Stimulated activated CD8-positive, alpha-beta memory T cell treated with anti-CD3 and anti-CD28 coated beads, Interleukin-12 subunit alpha, Interleukin-12 subunit beta, amount 100 ng/mL, for 1 hour (primary cell): ENCODE measurements around the gene SERPINB3.
"Not testable (repeated sequence)": the region's sequence is repeated elsewhere in the genome, so short reads cannot be mapped to it uniquely, and the experiment has no call there.

Experiments
- DNase-seq: peaks from one replicate; pipeline ENCODE4 v3.0.0-alpha.2; 2020; ENCODE audit warnings: low read depth

SERPINB3 gene

GRCh38 chr18:63661750-63662149 is at the start of gene SERPINB3:
Gene SERPINB3 (minus strand): TSS chr18:63661893. CDS start chr18:63661216, 677 bp downstream.
- DNase-seq: not testable (repeated sequence)

DNA sequence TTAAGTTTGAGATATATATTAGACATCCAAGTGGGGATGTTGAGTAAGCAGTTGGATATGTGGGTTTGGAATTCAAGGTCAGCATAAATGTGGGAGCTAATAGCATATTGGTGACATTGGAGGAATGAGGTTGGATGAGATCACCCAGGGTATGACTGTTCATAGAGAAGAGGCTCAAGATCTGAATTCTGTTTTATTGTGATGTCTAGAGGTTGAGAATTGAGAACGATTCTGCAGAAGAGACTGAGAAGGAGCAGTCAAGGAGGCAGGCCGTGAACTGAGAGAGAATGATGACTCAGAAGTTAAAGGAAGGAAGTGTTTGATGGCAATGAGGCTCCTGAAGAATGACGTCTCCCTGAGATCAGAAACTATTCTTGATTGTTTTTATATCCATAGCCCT is 47.0 kb upstream of the SERPINB3 start:
- DNase-seq: no peak

DNA sequence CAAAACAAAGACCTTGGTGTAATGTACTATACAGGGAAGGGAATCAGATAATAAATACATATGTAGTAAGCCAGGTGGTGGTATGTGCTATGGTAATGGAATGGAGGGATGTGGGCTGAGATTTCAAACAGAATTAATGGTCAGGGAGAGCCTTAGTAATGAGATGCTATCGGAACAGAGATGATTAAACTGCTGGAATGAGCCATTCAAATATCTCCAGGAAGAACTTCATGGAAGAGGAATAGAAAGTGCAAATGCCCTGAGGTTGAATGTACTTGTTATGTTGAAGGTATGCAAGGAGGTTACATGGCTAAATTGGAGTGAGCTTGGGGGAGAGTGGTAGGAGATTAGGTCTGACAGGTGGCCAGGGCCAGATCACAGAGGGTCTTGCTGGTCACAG is 46.1 kb upstream of the SERPINB3 start:
- DNase-seq: no peak

- no peak for DNase-seq
Measured at GRCh38 chr18:63705401-63705800, 43.7 kb upstream of the SERPINB3 start.

GRCh38 chr18:63702660-63703059 is 41.0 kb upstream of the SERPINB3 start, which contains the start of gene SERPINB11:
Gene SERPINB11 (plus strand): TSS chr18:63702960. CDS start chr18:63710194, 7,234 bp downstream.
- DNase-seq: no peak

DNA sequence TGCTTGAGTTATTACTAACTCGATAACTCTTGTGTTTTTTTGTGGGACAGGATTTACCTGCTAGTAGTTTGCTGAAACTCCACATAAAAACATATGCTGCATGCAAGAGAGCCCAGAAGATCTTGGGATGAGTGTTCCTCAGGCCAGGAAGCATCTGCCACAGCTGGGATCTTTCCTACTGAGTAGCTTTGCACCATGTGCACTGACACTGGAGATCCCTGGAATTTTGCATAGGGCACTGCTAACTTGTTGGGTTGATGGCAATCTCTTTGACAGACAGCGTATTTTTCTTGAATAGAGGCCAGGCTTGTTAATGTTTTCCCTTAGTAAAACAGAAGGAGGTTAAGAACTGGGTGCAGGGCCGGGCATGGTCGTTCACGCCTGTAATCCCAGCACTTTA is 40.3 kb upstream of the SERPINB3 start:
- no peak for DNase-seq

GRCh38 chr18:63700501-63700900 is 38.8 kb upstream of the SERPINB3 start:
- no peak for DNase-seq

GRCh38 chr18:63697097-63697660 is 35.5 kb upstream of the SERPINB3 start:
- no peak for DNase-seq

DNA sequence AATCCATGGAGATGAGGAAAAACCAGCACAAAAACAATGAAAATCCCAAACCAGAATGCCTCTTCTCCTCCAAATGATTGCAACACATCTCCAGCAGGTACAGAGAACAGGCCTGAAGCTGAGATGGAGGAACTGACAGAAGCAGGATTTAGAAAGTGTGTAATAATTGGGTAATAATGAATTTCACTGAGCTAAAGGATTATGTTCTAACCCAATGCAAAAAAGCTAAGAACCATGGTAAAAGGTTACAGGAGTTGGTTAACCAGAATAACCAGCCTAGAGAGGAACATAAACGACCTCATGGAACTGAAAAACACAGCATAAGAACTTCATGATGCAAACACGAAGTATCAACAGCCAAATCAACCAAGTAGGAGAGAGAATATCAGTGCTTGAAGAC is 27.4 kb upstream of the SERPINB3 start:
- no peak for DNase-seq

DNA sequence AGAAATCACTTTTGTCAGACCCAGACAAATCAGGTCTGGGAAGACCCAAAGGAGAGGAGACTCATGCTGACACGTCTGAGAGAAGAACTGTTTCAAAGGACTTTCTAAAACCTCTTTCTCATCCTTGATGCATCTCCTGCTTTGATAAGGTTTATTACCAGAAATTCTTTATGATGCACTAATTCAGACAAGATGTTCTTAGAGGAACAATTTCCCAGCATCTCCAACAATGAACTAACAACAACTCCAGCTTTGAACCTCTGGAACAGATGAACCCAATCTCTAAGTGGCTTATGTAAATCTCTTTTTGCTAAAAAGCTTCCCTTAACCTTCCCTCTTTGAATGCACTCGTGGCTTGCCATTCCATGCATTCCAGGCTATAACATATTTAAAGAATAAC is 25.2 kb upstream of the SERPINB3 start:
- DNase-seq: no peak

DNA sequence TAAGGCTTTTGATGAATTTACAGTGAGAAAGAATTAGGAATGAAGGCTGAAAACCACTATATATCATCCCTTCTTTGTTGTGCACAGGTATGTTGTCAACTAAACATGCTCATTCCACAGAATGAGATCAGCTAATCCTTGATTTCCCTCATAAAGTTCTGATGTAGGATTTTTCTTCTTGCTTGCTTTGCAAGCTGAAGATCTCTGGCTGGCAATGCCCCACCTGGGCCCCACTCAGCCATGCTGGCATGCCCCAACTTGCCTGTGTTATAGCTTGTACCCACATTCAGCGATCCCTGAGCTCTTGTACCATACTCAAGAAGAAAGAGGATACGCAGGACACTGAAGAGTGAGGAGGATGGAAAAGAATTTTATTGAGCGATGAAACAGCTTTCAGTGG is 23.0 kb upstream of the SERPINB3 start:
- no peak for DNase-seq

GRCh38 chr18:63683890-63684289 is 22.2 kb upstream of the SERPINB3 start:
- no peak for DNase-seq

DNA sequence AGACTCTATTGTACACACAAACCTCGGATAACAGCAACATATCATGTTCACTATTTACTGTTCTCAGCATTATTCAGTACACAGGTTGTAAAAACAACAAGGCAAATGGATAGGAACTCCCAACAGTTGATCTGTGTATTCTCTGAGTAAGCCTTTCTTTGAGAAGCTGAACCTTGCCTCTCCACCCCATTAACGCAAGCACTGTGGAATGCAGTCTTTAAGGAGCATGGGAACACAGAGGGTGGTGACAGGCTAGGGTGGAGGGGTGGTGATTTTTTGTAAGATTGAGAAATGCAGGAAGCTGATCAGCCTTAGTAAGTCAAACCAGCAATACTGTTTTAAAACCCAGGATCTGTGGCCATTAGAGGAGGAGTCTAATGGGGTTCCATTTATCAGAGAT is 21.5 kb upstream of the SERPINB3 start:
- no peak for DNase-seq

DNA sequence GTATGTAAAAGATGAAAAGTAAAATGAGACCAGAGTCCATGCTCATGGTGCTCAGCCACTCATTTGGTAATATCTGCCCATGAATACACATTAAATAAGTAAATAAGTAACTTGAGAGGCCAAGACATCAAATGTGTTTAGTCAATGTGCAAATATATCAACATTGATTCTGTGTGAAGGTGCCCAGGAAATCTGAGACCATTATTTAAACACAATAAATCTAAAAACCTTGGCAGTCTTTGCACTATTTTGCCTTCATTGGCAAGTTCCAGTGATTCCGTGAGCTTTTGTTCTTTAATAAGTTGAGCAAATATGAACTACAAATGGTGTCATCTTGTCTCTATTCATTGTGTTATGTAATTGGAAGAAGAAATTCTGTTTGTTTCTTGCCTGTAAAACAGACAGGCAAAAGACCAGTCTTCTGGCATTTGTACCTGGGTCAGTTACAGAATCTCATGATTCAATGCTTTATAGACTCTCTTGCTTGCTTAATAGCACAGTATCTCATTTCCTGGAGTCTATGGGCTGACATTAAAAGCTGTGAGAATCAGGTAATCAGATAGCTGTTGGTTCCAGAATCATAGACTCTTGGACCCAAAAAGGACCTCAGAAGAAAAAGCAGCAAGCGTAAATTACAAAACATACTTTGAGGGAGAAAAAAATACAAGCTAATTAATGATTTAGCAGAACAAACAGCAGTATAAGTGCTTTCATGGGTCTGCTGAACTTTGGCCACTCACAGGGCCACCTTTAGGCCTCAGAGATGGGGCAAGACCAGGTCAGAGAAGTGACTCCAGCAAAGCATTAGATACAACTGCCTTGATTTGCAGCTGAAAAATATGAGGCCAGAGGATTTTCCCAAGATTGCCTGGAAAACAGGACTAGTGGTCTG is 20.0 kb upstream of the SERPINB3 start:
- no peak for DNase-seq

DNA sequence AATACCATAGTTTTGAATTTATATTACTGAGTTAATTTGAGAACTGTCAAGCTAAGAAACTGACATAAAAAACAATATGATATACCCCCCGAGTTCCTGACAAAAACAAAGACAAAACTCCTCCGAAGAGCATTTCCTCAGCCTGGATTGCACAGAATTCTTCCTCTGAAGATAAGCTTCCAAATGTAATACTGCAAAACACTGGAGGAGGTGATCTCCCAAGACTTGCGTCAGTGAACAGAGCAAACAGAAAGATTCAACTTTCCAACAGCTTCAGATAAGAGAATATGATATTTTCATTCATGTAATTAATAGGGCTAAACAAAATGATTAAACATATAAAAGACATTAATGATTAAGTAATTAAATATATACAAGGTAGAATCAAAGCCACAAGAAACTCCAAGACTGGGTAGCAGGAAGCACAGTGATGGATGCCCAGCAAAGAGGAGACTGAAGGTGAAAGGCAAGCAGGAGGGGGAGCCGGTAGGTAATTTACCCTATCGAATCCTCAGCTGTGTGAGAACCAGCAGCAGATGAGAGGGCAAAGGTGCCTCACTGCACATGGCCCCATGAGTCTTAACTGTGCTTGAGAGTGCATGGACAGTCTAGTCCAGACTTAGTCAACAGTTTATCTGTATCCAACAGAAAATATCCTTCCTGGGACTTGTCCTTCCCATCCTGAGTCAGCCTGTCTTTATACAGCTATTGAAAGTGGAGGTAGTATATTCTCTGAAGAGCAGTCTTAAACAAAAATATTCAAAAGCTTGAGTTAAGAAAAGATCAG is 18.3 kb upstream of the SERPINB3 start:
- no peak for DNase-seq

DNA sequence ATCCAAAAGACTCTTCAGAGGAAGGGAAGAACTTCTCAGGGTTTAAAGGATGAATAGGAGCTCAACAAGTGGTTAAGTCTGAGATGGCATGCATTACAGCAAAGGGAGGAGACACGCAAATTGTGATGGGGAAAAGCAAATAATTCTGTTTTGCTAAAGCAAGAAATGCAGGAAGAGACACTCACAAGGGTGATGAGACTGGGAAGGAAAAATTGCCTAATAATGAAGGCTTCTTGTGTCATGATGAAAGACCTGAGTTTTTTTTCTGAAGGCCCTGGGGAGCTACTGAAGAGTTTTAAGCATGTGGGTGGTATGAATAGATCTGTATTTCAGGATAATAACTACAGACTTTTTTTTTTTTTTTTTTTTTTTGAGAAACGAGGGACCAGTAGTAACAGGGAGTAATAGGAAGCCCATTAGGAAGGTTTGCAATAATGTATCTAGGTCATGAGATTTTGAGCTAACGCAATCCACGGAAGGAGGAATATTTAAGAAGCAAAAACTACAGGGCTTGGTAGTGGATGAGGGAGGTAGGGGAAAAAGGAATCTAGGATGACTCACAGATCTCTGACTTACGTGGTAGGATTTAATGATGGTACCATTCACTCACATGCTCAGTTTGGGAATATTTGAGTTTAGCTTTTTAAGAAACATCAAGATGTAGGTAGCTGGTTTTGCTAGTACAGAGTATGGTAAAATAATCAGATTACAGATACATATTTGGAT is 16.0 kb upstream of the SERPINB3 start:
- DNase-seq: no peak

GRCh38 chr18:63676526-63677323 is 15.0 kb upstream of the SERPINB3 start:
- no peak for DNase-seq

DNA sequence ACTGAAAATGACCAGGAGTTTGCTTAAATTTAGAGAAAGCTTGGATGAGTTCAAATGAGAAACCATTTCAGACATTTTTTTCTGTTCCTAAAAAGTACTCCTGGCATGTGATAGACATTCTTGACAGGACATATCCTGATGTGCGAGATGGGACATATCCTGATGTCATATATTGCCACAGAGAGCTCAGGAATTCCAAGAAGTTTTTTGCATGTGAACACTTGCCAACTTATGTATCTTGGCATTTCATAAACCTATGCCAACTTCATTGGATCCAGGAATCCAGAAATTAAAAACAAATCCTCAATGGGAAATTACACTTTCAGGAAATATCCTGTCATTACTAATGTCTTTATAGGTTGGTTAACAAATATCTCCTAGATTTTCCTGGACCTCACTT is 2.9 kb upstream of the SERPINB3 start:
- DNase-seq: no peak

DNA sequence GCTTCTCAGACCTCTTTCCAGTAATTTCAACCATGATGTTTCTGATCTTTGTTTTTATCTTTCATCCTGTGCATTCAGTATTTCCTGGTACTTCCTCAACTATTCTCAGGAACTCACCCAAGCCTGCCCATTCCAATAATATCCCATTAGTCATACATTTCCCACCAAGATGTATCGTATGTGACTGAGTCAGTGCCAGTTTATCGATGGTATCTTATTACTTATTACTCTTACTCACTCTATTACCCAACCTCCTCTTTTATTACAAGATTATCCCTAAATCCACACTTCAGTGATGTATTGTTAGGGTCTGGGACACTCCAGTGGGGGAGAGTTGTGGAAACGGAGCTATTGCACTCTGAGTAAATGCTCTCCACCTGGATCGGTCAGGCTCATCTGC is 2.8 kb downstream of the SERPINB3 start:
- DNase-seq: not testable (repeated sequence)

DNA sequence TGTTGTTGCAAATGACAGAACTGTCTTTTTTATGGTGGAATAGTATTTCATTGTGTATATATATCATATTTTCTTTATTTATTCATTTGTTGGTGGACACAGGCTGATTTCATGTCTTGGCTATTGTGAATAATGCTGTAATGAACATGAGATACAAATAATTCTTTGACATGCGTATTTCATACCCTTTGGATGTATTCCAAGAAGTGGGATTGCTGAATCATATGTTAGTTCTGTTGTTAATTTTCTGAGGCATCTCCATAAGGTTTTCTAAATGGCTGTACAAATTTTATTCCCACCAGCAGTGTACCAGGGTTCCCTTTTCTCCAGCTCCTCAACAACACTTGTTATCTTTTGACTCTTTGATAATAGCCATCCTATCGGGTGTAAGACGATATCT is 11.4 kb downstream of the SERPINB3 start:
- not testable (repeated sequence) for DNase-seq

DNA sequence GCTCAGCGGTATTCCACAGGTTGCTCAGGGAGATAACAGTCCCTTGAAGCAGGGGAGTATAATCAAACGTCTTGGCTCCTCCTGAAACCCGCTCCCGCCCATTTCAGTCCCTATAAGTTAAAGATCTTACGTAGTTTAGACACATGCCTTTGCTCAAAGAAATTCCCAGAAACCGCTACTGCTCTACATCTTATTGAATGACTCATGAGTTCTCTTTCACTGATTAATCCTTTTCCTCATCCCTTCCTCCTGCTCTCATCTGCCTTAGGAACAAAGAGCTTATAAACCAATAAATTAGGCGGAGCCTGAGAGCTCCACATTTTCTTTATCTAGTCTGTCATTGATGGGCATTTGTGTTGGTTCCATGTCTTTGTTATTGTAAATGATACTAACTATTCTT is 13.5 kb downstream of the SERPINB3 start:
- DNase-seq: no peak
